ENCODE measurements around the gene PALMD. TPM values are rescaled to one million over a fixed set of nuclear protein-coding genes. Genes with fewer than 3 reads are reported as not detected.

PALMD gene
- total RNA-seq, 2 donors from 2014 or later: 22.6 to 31.0 TPM

DNA sequence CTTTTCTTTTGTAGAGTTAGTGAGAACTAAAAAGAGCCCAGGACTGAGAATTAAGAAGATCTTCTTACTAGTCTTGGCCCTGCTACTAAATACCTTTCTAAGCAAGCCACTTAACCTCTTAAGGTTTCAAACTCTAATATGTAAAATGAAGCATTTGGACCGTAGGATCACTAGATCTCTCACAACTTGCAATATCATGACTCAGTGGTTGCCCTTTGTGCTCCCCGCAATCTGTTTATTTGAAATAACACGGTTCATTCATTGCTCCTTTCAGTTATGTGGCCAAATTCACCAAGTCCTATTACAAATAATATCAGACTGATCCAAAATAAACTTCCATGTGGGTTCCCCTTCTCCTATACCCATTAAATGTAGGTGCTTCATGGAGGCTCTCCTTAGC is 10.8 kb downstream of the PALMD start:
- no peak for DNase-seq (ENCODE audit: low spot score)
- intact Hi-C loops (cut with DNase I): no loop called here

DNA sequence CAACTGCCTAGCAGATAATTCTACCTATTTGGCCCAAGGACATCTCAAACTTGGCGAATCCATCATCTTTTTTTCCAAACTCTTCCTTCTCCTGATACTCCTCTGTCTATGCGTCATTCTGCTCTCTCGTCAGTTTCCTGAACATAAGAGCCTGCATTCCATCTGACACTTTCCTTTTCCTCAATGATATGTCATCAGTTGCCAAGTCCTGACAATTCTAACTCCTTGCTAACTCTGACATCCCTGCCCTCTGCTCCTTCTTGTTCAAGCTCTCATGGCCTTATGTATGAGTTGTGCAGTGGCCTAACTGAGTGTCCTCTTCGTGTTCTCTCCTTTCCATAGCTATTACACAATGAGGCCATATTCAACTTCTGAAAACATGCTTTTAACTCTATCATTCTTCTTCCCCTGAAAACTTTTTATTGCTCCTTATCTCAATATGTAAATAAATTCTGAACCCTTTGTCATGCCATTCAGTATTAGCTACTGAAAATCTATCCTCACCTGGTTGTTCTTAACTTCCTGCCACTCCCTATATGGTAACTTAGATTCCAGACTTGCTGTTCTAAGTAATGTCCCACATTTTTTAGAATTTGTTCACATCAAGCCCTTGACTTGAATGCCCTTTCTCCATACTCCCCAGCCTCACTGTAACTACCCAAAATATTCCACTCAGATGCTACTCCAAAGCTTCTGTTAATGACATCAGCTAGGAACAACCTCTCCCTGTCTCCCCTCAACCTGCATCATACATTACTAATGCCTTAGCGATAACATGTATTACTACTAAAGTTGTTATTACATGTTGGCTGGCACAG is 11.5 kb downstream of the PALMD start:
- DNase-seq (ENCODE audit: low spot score): no peak
- intact Hi-C loops (cut with DNase I): no loop called here

DNA sequence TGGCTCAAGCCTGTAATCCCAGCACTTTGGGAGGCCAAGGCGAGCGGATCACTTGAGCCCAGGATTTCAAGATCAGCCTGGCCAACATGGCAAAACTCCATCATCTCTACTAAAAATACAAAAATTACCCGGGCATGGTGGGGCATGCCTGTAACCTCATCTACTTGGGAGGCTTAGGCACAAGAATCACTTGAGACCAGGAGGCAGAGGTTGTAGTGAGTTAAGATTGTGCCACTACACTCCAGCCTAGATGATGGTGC is 12.0 kb downstream of the PALMD start:
- no peak for DNase-seq (ENCODE audit: low spot score)
- intact Hi-C loops (cut with DNase I): no loop called here

DNA sequence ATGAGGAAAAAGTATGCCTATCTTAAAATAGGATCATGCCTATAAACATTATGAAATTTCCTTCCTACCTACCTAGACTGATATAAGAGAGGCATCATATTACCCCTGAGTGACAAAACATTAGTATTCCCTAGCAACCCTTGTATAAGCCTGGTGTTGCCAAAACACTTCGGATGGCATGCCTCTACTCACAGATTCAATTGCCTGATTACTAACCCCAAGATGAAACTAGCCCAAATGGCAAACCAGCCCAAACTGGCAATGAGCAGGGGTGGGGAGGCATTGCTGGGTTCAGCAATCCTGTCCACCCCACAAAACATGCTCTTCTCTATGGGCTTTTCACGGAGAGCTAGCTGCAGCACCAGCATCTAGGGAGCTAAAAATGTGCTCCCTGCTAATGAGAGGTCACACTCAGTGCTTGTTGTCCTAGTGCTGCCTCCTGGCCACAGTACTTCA is 13.9 kb downstream of the PALMD start:
- intact Hi-C loops (cut with DNase I): no loop called here
- DNase-seq (ENCODE audit: low spot score): peak; percentile 40

DNA sequence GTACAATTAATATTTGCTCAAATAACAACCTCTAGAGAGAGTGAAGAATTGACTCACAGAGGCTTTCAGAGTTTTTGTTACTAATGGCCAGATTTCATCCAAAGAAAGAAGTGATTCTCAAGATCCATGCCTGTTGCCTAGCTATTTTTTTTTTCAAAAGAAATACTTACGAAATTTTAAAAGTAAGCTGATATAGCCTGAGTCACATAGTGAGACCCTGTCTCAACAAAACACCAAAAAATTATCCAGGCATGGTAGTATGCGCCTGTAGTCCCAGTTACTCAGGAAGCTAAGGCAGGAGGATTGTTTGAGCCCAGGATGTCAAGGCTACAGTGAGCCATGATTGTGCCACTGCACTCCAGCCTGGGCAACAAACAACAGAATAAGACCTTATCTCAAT is 14.6 kb downstream of the PALMD start:
- no peak for DNase-seq (ENCODE audit: low spot score)
- intact Hi-C loops (cut with DNase I): no loop called here

DNA sequence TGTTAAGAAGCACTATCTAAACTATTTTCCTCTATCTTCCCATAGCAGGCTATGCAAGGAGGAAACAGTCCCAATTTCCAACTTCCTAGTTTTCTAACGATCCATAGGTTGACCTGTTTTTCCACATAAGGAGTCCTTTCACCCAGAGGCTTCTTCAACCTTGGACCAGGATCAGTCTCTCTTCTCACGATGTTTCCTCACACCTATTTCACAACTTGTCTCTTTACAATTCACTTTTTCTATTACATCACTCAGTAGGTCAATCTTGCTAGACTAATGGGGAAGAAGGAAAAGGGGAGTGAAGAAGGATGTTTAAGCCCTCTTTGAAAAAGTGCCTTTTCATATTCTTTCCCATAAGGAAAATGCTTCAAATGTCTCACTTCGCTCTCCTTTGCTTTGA is 15.9 kb downstream of the PALMD start:
- intact Hi-C loops (cut with DNase I): no loop called here

DNA sequence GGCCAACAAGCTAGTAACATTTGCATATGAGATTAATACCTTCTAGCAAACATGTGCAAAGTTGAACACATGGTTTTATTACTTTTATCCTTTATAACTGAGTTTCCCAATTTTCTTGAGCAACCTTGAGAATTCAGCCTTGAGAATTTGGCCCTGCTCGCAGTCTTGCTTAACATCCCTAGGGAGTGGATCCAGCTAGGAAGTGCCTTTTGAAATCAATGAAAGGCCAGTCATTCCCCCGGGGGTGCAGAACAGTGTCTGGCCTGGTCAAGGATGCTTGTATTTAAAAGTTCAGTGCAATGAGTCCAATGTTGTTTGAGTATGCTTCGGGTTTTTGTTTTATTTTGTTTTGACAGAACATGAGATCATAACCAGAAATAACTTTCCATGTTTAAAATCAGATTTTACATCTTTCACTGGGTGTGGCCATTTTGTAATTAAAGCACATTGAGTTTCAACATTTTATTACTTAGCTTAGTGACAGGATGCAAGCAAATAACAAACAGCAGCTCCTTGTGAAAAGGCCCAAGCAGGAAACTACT is 16.7 kb downstream of the PALMD start:
- DNase-seq (ENCODE audit: low spot score): peak; percentile 89
- intact Hi-C loops (cut with DNase I): no loop called here

More for the DNA sequence above, 15.9 kb downstream of the PALMD start:
- no peak for DNase-seq (ENCODE audit: low spot score)

DNA sequence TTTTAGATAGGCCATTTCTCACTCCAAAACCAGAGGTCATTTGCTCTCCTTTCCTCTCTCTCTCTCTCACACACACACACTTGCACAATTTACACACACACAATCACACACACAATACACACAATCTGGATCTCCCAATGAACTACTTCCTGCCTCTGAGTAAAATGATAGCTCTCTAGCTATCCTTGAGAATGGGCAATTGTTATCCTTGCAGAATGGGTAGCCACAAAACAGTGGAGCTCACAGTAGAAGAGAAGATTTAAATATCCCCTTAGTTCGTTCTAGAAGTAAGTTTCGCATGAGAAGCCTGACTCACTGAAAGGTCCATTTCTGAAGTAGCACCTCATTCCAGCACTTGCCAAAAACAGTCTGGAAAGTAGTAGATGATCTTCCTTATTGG is 17.6 kb downstream of the PALMD start:
- intact Hi-C loops (cut with DNase I): no loop called here
- no peak for DNase-seq (ENCODE audit: low spot score)

DNA sequence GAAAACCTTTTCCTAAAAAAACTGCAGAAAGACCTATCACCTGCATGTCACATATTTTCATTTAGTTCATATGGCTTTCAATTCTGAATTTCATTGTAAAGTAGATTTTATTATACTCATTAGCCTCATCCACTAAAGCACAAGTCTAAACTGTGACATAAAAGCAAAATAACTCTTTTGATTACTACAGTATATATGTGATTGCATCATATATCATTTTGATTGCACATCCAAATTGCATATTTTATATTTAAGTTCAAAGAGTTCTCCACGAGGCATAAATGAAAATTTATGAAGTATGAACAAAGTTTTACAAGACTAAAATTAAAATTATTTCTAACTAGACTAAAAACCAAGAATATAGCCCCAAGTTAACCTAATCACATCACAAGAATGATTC is 19.3 kb downstream of the PALMD start:
- DNase-seq (ENCODE audit: low spot score): no peak
- intact Hi-C loops (cut with DNase I): no loop called here

DNA sequence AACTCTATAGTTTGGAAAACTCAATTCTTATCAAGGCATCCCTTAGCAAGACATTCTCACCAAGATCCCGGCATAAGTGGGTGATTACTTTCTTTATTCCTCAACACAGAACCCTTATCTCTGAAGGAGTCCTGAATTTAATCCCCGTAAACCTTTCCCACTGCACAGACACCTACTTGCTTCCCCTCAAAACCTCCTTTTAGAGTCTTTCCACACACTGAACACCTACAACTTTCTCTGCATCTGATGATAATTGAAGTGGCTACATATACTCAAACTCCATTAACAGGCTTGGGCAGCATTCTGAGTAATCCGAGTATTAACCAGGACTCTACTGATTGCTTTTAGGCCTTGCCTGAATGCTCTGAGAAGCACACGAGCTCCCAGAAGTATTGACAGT is 23.5 kb downstream of the PALMD start:
- DNase-seq (ENCODE audit: low spot score): no peak
- intact Hi-C loops (cut with DNase I): no loop called here

DNA sequence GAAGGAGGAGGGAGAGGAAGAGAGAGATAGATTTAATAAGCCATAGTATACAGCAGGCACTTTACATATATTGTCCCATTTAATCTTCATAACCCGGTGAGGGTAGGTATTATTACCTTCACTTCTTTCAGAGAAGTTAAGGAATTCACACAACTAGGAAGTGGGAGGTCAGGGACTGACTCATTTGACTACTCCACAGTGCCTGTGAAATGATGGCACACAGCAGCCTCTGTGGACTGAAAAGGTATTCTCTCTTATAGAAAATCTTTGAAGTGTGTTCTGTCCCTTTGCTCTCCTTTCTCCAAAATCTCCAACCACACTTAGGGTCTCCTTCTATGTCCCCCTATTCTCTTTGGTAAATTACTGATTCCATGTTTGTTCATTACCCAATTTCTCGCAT is 23.9 kb downstream of the PALMD start:
- DNase-seq (ENCODE audit: low spot score): no peak
- intact Hi-C loops (cut with DNase I): no loop called here

DNA sequence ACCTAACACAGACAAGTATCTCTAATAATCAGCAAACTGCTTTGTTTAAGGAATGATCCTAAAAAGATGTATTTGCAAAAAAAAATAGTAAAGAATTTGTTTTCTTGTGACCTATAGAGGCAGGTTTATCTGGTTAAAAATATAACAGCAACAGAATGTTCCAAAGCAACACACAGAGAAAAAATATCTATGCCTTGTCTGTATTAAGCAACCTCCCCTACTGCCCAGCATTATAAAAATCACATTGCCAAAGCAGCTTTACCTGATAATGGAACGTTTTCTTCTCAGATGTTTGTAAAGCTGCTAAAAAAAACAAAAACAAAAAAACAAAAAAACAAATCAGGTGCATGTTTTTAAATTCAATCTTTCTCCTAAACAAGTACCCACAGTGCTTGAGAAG is 24.7 kb downstream of the PALMD start:
- DNase-seq (ENCODE audit: low spot score): no peak
- intact Hi-C loops (cut with DNase I): no loop called here

DNA sequence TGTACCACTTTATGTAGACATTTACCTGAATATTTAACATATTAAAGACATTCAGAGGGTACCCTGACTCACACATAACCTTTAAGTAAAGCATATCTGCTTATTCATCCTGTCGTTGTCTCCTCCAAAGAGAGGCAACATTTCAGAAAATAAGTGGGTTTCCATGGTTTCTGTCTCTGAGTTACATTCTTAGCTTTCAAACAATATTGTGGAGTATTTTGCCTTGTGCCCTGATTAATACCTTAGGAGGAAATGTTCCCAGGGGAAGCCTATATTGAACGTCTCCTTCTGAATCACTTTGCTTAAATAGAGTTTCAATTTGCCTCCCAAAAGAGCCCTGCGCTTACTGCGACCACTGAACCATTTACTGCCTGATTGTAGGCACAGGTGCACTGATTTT is 26.1 kb downstream of the PALMD start:
- DNase-seq (ENCODE audit: low spot score): no peak
- intact Hi-C loops (cut with DNase I): no loop called here

DNA sequence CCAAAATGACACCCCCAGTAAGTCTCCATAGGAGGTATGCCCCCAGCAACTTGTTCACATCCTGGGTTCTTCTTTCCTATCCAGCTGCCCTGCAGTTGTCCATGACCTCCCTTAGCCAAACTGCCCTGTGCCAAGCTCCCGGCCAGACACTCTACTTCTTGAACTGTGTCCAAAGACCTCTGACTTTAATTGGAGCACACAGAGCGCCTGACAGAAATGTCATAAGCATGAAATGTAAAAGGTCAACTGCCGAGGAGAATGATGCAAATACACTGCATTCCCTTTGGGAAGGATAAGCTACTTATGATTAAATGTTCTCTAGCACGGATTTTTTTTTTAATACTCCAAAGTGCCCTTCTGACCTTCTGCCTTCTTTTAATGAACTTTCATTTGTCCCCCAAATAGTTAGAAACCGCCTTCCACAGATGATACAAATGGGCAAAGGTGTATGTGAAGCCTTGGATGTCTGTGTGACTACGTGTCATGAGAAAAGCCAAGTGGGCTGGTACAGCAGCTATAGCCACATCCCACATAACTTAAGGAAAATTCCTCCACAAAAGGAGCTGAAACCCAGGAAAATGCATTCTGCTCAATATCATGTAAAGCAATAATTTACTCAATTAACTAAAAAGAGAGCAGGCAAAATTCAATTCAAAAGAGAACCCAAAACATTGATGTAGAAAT is 26.8 kb downstream of the PALMD start:
- intact Hi-C loops (cut with DNase I): no loop called here

DNA sequence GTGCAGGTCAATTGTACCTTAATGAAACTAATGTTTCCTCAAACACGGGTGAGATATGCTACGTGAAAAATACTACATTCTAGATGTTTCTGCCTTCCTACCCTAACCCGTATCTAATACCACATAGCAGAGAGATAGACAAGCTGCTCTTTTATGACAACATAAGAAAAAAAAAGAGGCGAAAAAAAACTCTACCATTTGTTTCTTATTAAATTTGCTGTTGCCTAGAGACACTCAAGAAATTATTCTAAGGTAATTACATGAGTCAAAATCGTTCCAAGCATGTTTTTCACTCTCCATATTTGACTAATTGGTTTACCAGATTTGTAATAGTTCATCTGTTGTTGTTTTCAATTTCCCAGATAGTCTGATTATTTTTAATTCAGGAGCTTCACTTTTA is 27.4 kb downstream of the PALMD start:
- no peak for DNase-seq (ENCODE audit: low spot score)
- intact Hi-C loops (cut with DNase I): no loop called here

More for the DNA sequence above, 26.8 kb downstream of the PALMD start:
- peak; percentile 67 for DNase-seq (ENCODE audit: low spot score)

DNA sequence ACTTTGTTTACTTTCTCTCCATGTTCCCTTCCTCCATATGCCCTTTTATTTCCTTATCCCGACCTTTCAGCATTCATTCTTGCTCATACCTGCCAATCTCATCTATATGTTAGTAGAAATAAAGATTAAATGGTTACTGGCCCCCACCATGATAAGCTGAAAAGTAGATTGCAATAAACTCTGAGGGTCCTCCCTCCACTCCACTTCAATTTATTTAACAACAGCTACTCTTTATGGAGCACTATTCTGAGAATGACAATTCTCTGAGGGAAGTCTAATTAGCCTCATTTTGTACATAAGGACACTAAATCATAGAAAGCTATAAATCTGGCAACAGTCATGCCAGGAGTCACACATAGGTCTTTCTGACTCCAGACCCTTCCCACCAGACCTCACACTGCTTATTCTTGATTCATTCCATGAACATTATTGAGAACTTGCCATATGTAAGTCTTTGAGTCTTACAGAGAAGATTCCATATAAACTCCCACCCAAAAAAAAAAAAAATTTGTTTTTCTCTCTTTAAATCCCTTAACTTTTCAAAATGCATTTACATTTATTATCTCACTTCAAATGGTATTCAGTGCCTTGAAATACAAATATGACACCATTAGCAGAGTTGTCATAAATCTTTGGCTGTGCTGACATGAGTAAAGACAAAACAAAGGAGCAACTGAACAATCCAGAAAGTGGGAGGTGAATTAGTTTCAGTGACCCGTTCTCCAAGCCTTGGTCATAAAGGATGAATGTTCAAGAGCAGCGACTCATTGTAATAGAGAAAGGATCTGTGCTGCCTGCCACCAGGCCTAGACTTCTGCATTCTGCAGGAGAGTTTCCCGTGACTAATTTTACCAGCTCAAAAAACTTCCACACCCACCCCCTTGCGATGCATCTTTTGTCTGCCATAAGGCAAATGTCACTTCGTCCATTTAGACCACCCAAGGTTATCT is 28.5 kb downstream of the PALMD start:
- no peak for DNase-seq (ENCODE audit: low spot score)
- intact Hi-C loops (cut with DNase I): no loop called here

DNA sequence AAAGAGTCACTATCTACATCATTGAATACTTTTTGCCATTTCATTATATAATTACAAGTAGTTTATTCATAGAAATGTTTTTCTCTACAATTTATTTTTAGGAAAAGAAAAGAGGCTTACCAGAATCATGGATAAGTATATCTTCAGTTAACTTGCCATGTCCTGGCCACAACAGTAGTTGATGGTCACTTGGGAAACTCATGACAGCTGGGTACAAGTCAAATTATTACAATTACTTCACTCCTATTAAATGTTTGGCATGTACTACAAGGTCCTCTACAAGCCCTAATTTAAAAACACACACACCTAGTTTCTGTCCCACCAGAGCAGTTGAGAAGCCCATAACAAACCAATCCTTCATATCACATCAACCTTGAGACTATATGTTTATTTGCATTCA is 29.4 kb downstream of the PALMD start:
- intact Hi-C loops (cut with DNase I): no loop called here
- no peak for DNase-seq (ENCODE audit: low spot score)

DNA sequence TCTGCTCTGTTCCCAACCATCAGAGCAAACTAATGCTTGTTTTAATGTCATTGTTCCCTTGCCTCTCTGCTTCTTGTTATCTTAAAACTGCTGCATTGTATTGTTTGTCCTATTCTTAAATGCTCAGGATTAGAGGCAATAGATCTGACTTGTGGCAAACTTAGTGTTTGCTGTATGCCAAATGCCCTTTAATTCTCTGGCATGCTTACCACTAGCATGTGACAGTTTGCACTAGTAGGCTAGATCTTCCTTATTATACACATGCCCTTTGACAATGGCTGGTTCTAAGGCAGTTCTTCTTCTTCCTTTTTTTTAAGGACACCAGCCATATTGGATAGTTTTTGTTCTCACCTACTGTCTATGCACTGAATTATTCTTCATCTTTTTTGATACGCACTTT is 30.1 kb downstream of the PALMD start:
- no peak for DNase-seq (ENCODE audit: low spot score)
- intact Hi-C loops (cut with DNase I): no loop called here

DNA sequence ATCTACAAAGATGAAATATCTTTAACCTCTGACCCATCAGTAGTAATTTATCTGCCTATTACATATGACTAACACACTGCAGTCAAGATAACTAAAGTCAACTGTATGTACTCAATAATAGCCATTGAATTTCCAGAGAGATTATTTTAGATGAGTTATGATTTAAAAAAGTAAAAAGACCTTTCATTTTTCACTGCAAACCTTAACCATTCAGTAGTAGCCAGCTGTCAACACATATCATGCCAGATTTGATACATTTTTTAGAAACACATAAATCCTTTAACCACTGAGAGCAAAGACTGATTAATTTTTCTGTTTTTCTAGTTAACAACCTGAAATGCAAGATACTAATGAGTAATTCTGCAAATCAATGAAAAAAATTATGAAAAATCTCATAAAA is 31.0 kb downstream of the PALMD start:
- intact Hi-C loops (cut with DNase I): no loop called here
- DNase-seq (ENCODE audit: low spot score): no peak

DNA sequence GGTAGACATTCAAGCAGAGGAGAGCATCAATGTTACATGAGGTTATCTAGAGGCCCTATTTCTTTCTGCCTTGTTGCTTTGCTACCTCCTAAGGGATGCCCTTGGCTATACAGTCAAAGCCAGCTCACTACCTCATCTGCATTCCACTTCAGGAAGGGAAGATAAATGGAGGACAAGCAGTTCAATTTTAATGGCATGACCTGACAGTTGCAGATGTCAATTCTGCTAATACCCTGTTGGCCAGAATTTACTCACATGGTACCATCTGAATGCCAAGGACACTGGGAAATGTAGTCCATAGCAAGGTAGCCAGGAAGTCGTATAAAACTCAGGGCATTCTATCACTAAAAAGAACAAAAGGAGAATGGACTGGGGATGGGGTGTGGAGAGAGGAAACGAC is 31.5 kb downstream of the PALMD start:
- DNase-seq (ENCODE audit: low spot score): no peak
- intact Hi-C loops (cut with DNase I): no loop called here
